Sigmoid colon (tissue), 4 donors: ENCODE data around the gene BRSK1.

ENCODE experiments used
- EP300 ChIP-seq, 4 donors: sonication (generic); formaldehyde crosslinking; IDR thresholded peaks; one replicate each; pipeline ENCODE4 v1.6.1; 2017; ENCODE audit warnings: antibody characterized with exemption in 4 of 4
- POLR2A ChIP-seq, 2 donors: fragments of 450-650 bp; IDR thresholded peaks; one replicate each; pipeline ENCODE4 v1.6.1; 2016; ENCODE audit warnings: antibody characterized with exemption in 2 of 2, mild to moderate bottlenecking in 2 of 2, moderate library complexity in 2 of 2
- POLR2AphosphoS5 ChIP-seq, 4 donors: sonication (generic); formaldehyde crosslinking; IDR thresholded peaks; one replicate each; pipeline ENCODE4 v1.6.1; 2017; ENCODE audit warnings: antibody characterized with exemption in 4 of 4
- TF ChIP-seq, protein P1 (sequence below), 4 experiments: fragments of 450-650 bp in 3 of 4; fragments of 200-600 bp in 1 of 4; IDR thresholded peaks; one replicate each; pipeline ENCODE4 v1.5.1; 2016 to 2019; ENCODE audit warnings: antibody characterized with exemption in 4 of 4, mild to moderate bottlenecking in 3 of 4, moderate library complexity in 2 of 4

DNA sequence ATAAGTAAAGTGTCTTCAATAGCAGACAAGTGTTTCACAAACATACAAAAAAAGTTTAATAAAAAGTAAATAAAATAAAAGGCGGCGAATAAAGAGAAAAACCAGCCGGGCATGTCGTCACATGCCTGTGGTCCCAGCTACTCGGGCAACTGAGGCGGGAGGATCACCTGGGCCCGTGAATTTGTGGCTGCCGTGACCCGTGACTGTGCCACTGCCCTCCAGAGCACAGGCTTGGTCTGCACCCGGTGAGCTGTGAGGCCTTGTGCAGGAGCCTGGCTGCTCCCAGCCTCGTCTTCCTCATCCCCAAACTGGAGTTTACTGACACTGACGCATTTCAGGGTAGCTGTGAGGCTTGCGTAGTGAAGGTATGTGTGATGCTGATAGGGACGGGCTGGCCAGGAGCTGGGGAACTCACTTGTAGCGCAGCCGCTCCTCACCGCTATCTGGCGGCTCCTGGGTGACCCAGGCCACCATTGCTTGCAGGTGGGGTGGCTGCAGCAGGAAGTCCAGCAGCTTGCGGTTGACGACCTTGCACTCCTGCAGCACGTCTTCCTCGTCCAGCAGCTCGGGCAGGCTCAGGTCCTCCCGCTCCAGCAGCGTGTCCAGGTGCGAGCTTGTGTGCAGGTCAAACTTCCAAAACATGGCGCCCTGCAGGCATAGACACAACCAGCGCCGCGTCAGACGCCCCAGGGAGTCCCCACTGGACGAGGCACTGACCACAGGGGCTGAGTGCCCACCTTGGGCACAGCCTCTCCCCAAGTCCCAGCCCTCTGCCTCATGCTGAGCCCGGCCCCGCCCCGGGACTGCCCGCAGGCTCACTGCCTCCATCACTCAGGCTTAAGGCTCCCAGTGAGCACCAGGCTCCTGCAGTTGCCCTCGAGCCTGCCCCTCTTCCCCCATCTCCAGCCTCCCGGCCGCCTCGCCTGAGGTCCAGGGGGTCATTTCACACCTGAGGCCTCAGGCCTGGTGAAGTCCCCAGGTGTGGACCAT lies 37.0 kb upstream of the BRSK1 start:
- TF ChIP-seq, protein P1, sequence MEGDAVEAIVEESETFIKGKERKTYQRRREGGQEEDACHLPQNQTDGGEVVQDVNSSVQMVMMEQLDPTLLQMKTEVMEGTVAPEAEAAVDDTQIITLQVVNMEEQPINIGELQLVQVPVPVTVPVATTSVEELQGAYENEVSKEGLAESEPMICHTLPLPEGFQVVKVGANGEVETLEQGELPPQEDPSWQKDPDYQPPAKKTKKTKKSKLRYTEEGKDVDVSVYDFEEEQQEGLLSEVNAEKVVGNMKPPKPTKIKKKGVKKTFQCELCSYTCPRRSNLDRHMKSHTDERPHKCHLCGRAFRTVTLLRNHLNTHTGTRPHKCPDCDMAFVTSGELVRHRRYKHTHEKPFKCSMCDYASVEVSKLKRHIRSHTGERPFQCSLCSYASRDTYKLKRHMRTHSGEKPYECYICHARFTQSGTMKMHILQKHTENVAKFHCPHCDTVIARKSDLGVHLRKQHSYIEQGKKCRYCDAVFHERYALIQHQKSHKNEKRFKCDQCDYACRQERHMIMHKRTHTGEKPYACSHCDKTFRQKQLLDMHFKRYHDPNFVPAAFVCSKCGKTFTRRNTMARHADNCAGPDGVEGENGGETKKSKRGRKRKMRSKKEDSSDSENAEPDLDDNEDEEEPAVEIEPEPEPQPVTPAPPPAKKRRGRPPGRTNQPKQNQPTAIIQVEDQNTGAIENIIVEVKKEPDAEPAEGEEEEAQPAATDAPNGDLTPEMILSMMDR (IDR thresholded peaks at IDR 0.05) = no peak
- TF ChIP-seq POLR2A (IDR thresholded peaks at IDR 0.05) (no peak), EP300 (IDR thresholded peaks at IDR 0.05) (no peak), POLR2AphosphoS5 (IDR thresholded peaks at IDR 0.05) (no peak)
